NCI-H187 (cell line): Measurements from ENCODE around the gene SMAD7.

Experiments used
- DNase-seq, 2 experiments: peaks; one replicate each; lab custom pipeline; 2025; lab: John Stamatoyannopoulos, UW

SMAD7 gene

GRCh38 chr18:48986851-48987761 is 36.3 kb upstream of the SMAD7 start:
- no peak for DNase-seq

GRCh38 chr18:48985161-48985560 is 34.4 kb upstream of the SMAD7 start:
- DNase-seq: no peak

GRCh38 chr18:48983793-48984437 is 33.1 kb upstream of the SMAD7 start:
- DNase-seq: peak in 1 of 2 experiments; percentile 43

- DNase-seq: no peak
Observed at GRCh38 chr18:48982266-48982665, 31.5 kb upstream of the SMAD7 start.

- DNase-seq: no peak
Observed at GRCh38 chr18:48979944-48980890, 29.5 kb upstream of the SMAD7 start.

- DNase-seq: no peak
Observed at GRCh38 chr18:48977914-48978313, 27.1 kb upstream of the SMAD7 start.

- peak in 1 of 2 experiments; percentile 35 for DNase-seq
Observed at GRCh38 chr18:48975817-48976649, 25.3 kb upstream of the SMAD7 start.

GRCh38 chr18:48975120-48975816 is 24.5 kb upstream of the SMAD7 start:
- no peak for DNase-seq

GRCh38 chr18:48974304-48975119 is 23.7 kb upstream of the SMAD7 start:
- no peak for DNase-seq

GRCh38 chr18:48973731-48974130 is 23.0 kb upstream of the SMAD7 start:
- DNase-seq: no peak

- no peak for DNase-seq
Observed at GRCh38 chr18:48968412-48969215, 17.8 kb upstream of the SMAD7 start.

GRCh38 chr18:48967545-48967944 is 16.8 kb upstream of the SMAD7 start:
- no peak for DNase-seq

GRCh38 chr18:48966523-48966922 is 15.8 kb upstream of the SMAD7 start:
- no peak for DNase-seq

GRCh38 chr18:48963586-48964470 is 13.1 kb upstream of the SMAD7 start:
- no peak for DNase-seq

- no peak for DNase-seq
Observed at GRCh38 chr18:48962994-48963561, 12.3 kb upstream of the SMAD7 start.

GRCh38 chr18:48962252-48962993 is 11.7 kb upstream of the SMAD7 start:
- no peak for DNase-seq

GRCh38 chr18:48961547-48961946 is 10.8 kb upstream of the SMAD7 start:
- no peak for DNase-seq
